K562 treated with DMSO at 1 percent for 4 hours (cell line): ENCODE data around the gene TNFSF13B. TPM values are rescaled to one million over a fixed set of nuclear protein-coding genes. Genes with fewer than 3 reads are reported as not detected.

Experiments
- total RNA-seq: library from RNA; unstranded; fragments of 300-600 nt; gene quantifications from 2 replicates; pipeline ENCODE4 v1.2.3, GENCODE V29; 2022; ENCODE audit not compliant: insufficient read depth

The TNFSF13B gene
- 0.80 and 2.3 TPM in 2 replicates for total RNA-seq

GRCh38 chr13:108269601-108270328 is at the start of gene TNFSF13B:
Gene TNFSF13B, plus strand, starts transcription at chr13:108269718. Its CDS starts 178 bp downstream, at chr13:108269896.

Other genes with a start within 250 kb of the TNFSF13B start
- gene LIG4, start 54.2 kb upstream of the TNFSF13B start, total RNA-seq, result 1.4 and 2.5 TPM in 2 replicates
- 2.8 TPM in 2 replicates for gene ABHD13, start 51.3 kb upstream of the TNFSF13B start, total RNA-seq